ENCODE results near the gene SAYSD1. TPM values are rescaled to one million over a fixed set of nuclear protein-coding genes. Genes with fewer than 3 reads are reported as not detected.

Gene SAYSD1
- total RNA-seq, 1 donor from 2014 or later, result 15.0 TPM

DNA sequence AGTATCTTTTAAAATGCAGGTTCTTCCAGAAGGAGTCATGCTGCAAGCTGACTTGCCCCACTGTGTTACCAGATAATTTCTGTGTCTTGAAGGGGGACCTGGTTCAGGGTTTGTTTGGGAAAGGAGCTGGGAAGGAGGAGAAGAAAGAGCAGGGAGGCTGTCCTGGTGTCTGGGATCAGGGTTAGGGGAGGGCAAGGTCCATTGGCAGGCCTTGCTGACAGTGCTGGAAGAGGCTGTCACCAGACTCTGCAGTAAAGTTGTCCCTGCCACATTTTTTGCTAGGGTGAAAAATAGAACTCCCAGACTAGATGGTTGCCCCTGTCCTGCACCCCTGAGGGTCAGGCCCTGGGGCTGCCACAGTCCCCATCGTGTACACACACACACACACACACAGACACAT is 51.5 kb downstream of the SAYSD1 start:
- Mint-ChIP-seq H3K27ac (no peak overlapping the region), H3K27me3 (peaks cover 26% of the 10 kb centered on the region)
- TF ChIP-seq, protein P1, sequence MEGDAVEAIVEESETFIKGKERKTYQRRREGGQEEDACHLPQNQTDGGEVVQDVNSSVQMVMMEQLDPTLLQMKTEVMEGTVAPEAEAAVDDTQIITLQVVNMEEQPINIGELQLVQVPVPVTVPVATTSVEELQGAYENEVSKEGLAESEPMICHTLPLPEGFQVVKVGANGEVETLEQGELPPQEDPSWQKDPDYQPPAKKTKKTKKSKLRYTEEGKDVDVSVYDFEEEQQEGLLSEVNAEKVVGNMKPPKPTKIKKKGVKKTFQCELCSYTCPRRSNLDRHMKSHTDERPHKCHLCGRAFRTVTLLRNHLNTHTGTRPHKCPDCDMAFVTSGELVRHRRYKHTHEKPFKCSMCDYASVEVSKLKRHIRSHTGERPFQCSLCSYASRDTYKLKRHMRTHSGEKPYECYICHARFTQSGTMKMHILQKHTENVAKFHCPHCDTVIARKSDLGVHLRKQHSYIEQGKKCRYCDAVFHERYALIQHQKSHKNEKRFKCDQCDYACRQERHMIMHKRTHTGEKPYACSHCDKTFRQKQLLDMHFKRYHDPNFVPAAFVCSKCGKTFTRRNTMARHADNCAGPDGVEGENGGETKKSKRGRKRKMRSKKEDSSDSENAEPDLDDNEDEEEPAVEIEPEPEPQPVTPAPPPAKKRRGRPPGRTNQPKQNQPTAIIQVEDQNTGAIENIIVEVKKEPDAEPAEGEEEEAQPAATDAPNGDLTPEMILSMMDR (conservative IDR thresholded peaks at IDR 0.05), result no peak

DNA sequence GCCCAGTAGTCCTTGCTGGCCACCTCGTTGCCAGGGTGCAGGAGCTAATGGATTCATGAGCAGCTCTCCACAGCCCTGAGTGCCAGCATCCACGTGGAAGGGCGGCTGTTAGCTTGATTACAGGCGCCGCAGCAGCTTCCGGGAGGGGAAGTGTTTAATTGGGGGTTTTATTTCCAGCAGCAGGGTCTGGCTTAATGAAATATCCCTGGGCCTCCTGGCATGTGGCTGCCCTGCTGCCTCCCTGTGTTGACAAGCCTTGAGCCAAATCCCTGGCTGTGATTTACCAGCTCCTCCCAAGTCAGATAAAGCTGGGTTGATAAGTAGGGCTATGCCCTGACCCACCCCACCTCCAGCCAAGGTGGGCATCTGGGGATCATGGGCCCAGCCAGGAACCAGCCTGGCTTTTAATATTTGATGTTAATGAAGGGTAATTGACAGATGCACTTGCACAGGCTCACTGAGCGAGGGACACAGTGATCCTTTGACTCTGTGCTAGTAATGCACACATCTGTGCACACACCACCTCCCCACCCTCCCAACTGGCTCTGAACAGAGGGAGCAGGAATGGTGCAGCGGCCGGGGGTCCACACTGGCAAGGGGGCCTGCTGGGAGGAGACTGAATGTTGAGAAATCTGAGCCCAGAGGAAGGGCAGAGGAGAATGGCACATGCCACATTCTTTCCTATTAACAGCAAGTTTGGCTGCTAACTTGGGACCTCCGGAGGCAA is 52.8 kb downstream of the SAYSD1 start:
- Mint-ChIP-seq H3K27ac (no peak overlapping the region), H3K27me3 (peaks cover 27% of the 10 kb centered on the region), H3K4me3 (no peak overlapping the region)

More for the DNA sequence above, 51.5 kb downstream of the SAYSD1 start:
- peaks cover 18% of the 10 kb centered on the region for H3K4me1 Mint-ChIP-seq (ENCODE audit: unreplicated experiment)
- no peaks in the 10 kb centered on the region for H3K9me3 Mint-ChIP-seq
- no peak for DNase-seq (ENCODE audit: extremely low spot score, unreplicated experiment)
- H3K4me3 Mint-ChIP-seq, result no peak overlapping the region
- H3K36me3 Mint-ChIP-seq, result no peaks in the 10 kb centered on the region

DNA sequence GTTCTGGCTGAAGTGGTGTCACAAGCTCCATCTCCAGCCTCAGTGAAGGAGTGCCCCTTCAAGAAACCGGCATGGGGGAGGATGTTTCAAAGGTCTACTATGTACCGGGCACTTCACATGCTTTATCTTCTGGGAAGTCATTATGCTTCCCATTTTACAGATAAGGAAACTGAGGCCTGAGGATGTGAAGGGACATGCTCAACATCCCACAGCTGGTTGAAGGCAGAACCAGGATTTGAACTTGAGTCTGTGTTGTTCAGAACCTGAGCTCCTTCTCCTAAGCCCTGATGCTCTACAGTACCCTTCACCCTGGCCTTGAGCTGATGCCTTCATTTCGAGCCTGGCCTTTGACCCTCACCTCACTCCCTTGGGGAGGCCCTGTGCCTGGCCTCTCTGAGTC is 53.4 kb downstream of the SAYSD1 start:
- H3K4me3 Mint-ChIP-seq, result no peak overlapping the region
- peaks cover 29% of the 10 kb centered on the region for H3K27me3 Mint-ChIP-seq
- H3K36me3 Mint-ChIP-seq, result no peaks in the 10 kb centered on the region
- TF ChIP-seq, protein P1 (conservative IDR thresholded peaks at IDR 0.05), result no peak
- no peak overlapping the region for H3K27ac Mint-ChIP-seq
- DNase-seq (ENCODE audit: extremely low spot score, unreplicated experiment), result no peak
- H3K4me1 Mint-ChIP-seq (ENCODE audit: unreplicated experiment), result peaks cover 18% of the 10 kb centered on the region
- H3K9me3 Mint-ChIP-seq, result no peaks in the 10 kb centered on the region

More for the DNA sequence above, 52.8 kb downstream of the SAYSD1 start:
- Mint-ChIP-seq H3K4me1 (ENCODE audit: unreplicated experiment) (peaks cover 18% of the 10 kb centered on the region), H3K36me3 (no peaks in the 10 kb centered on the region), H3K9me3 (no peaks in the 10 kb centered on the region)
- no peak for DNase-seq (ENCODE audit: extremely low spot score, unreplicated experiment)
- TF ChIP-seq, protein P1 (conservative IDR thresholded peaks at IDR 0.05), result no peak

DNA sequence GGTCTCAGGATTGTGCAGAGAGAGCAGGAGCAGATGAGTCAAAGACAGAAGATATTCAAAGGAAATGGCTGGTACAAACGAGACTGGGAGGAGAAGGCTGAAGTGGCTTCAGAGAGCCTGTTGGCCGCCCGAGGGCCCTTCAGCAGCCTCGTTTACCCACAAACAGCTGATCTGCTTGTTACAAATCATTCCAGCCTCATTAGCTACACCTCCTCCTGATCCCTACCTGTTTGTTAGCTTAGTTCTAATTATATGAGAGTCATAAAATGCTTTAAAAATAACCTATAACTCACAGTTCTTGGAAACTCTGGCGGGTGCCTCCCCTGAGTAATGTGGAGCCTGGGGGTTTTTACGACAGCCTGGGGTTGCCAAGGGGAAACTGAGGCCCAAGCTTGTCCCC is 53.8 kb downstream of the SAYSD1 start:
- H3K36me3 Mint-ChIP-seq, result no peaks in the 10 kb centered on the region
- no peak overlapping the region for H3K27ac Mint-ChIP-seq
- TF ChIP-seq, protein P1 (conservative IDR thresholded peaks at IDR 0.05), result no peak
- peaks cover 32% of the 10 kb centered on the region for H3K27me3 Mint-ChIP-seq
- no peak overlapping the region for H3K4me3 Mint-ChIP-seq
- no peaks in the 10 kb centered on the region for H3K9me3 Mint-ChIP-seq
- no peak for DNase-seq (ENCODE audit: extremely low spot score, unreplicated experiment)
- H3K4me1 Mint-ChIP-seq (ENCODE audit: unreplicated experiment), result peaks cover 18% of the 10 kb centered on the region

DNA sequence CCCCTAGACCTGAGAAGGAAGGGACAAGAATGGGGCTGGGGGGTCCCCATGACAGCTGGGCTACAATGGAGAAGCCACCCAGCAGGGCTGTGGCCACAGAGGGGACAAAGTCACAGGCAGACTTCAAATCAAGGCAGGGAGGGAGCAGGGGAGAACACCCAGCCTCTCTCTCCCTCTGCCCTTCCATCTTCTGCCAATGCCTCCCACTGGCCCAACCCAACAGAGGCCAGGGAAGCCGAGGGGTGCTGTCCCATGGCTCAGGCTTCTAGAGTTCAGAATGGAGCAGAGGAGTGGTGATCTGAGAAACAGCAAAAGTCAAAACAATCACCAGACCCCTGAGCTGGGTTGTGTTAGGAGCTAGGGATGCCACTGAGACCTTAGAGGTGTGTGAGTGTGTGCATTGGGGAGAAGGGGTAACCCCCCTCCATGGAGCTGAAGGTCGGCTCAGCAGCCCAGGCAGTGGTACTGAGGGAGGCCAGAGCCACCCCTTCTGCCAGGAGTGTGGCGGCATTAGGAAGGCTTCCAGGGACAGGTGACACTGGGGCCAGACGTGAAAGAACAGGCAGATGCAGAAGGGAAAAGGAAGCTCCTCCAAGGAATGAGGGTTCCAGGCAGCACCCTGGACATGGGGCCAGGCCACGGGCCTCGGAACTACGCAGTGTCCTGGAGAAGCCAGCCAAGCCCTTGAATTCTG is 54.4 kb downstream of the SAYSD1 start:
- Mint-ChIP-seq H3K36me3 (no peaks in the 10 kb centered on the region), H3K27me3 (peaks cover 32% of the 10 kb centered on the region), H3K27ac (no peak overlapping the region), H3K4me1 (ENCODE audit: unreplicated experiment) (peaks cover 18% of the 10 kb centered on the region), H3K4me3 (no peak overlapping the region), H3K9me3 (no peaks in the 10 kb centered on the region)
- DNase-seq (ENCODE audit: extremely low spot score, unreplicated experiment), result no peak
- TF ChIP-seq, protein P1 (conservative IDR thresholded peaks at IDR 0.05), result no peak
